ENCODE measurements around the gene GAS6.

Gene GAS6

GRCh38 chr13:113862931-113863523 is 849 bp downstream of the GAS6 start:
- no peak for DNase-seq
- Mint-ChIP-seq H3K4me1 (peaks cover 26% of the 10 kb centered on the region), H3K27me3 (peaks cover 57% of the 10 kb centered on the region), H3K27ac (peak overlapping the region in 1 of 2 donors; percentile 39), H3K9me3 (peaks cover 14 to 16% of the 10 kb centered on the region in 2 donors), H3K4me3 (peak overlapping the region; percentile 74 to 86)
- ATAC-seq = peak; percentile 45

- no peak overlapping the region for H3K27ac Mint-ChIP-seq
- DNase-seq = no peak
- peaks cover 22% of the 10 kb centered on the region for H3K4me1 Mint-ChIP-seq
- peaks cover 14 to 16% of the 10 kb centered on the region in 2 donors for H3K9me3 Mint-ChIP-seq
- H3K4me3 Mint-ChIP-seq = peak overlapping the region; percentile 66 to 86
- ATAC-seq = no peak
- peaks cover 53% of the 10 kb centered on the region for H3K27me3 Mint-ChIP-seq
Observed at GRCh38 chr13:113862191-113862930, 1.5 kb downstream of the GAS6 start.

GRCh38 chr13:113861433-113862030 is 2.3 kb downstream of the GAS6 start:
- peaks cover 22% of the 10 kb centered on the region for H3K4me1 Mint-ChIP-seq
- no peak overlapping the region for H3K27ac Mint-ChIP-seq
- H3K4me3 Mint-ChIP-seq = peak overlapping the region in 1 of 2 donors; percentile 21
- ATAC-seq = no peak
- H3K27me3 Mint-ChIP-seq = peaks cover 53% of the 10 kb centered on the region
- H3K9me3 Mint-ChIP-seq = peaks cover 14 to 16% of the 10 kb centered on the region in 2 donors
- DNase-seq = no peak

GRCh38 chr13:113860665-113861432 is 3.0 kb downstream of the GAS6 start:
- no peak for DNase-seq
- peaks cover 14 to 16% of the 10 kb centered on the region in 2 donors for H3K9me3 Mint-ChIP-seq
- no peak for ATAC-seq

GRCh38 chr13:113860051-113860664 is 3.7 kb downstream of the GAS6 start:
- H3K9me3 Mint-ChIP-seq = peaks cover 14 to 16% of the 10 kb centered on the region in 2 donors
- H3K27ac Mint-ChIP-seq = peak overlapping the region in 1 of 2 donors; percentile 4
- ATAC-seq (no peak), DNase-seq (no peak)
- peaks cover 22% of the 10 kb centered on the region for H3K4me1 Mint-ChIP-seq
- H3K4me3 Mint-ChIP-seq = no peak overlapping the region
- peaks cover 47% of the 10 kb centered on the region for H3K27me3 Mint-ChIP-seq

More at GRCh38 chr13:113860665-113861432, 3.0 kb downstream of the GAS6 start:
- peaks cover 53% of the 10 kb centered on the region for H3K27me3 Mint-ChIP-seq
- no peak overlapping the region for H3K4me3 Mint-ChIP-seq
- H3K4me1 Mint-ChIP-seq = peaks cover 22% of the 10 kb centered on the region
- peak overlapping the region in 1 of 2 donors; percentile 4 for H3K27ac Mint-ChIP-seq

GRCh38 chr13:113859311-113860050 is 4.4 kb downstream of the GAS6 start:
- Mint-ChIP-seq H3K4me1 (peaks cover 25% of the 10 kb centered on the region), H3K27me3 (peaks cover 45% of the 10 kb centered on the region), H3K27ac (no peak overlapping the region), H3K9me3 (peaks cover 14 to 16% of the 10 kb centered on the region in 2 donors), H3K4me3 (no peak overlapping the region)
- ATAC-seq (no peak), DNase-seq (no peak)

GRCh38 chr13:113857531-113858195 is 6.2 kb downstream of the GAS6 start:
- Mint-ChIP-seq H3K27ac (no peak overlapping the region), H3K9me3 (peaks cover 14 to 16% of the 10 kb centered on the region in 2 donors), H3K27me3 (peaks cover 39% of the 10 kb centered on the region), H3K4me1 (peaks cover 32% of the 10 kb centered on the region), H3K4me3 (no peak overlapping the region)
- ATAC-seq (no peak), DNase-seq (no peak)

GRCh38 chr13:113856716-113857065 is 7.2 kb downstream of the GAS6 start:
- Mint-ChIP-seq H3K9me3 (peaks cover 14 to 16% of the 10 kb centered on the region in 2 donors), H3K27me3 (peaks cover 29% of the 10 kb centered on the region), H3K4me1 (peaks cover 27% of the 10 kb centered on the region), H3K4me3 (no peak overlapping the region), H3K27ac (no peak overlapping the region)
- DNase-seq (no peak), ATAC-seq (no peak)

GRCh38 chr13:113855931-113856715 is 7.8 kb downstream of the GAS6 start:
- no peak overlapping the region for H3K27ac Mint-ChIP-seq
- H3K4me3 Mint-ChIP-seq = no peak overlapping the region
- DNase-seq (no peak), ATAC-seq (no peak)
- H3K9me3 Mint-ChIP-seq = peaks cover 14 to 16% of the 10 kb centered on the region in 2 donors
- peaks cover 24% of the 10 kb centered on the region for H3K27me3 Mint-ChIP-seq
- peaks cover 27% of the 10 kb centered on the region for H3K4me1 Mint-ChIP-seq

- peaks cover 22% of the 10 kb centered on the region for H3K27me3 Mint-ChIP-seq
Observed at GRCh38 chr13:113855012-113855921, 8.6 kb downstream of the GAS6 start.

GRCh38 chr13:113854238-113855011 is 9.5 kb downstream of the GAS6 start:
- Mint-ChIP-seq H3K9me3 (peaks cover 13% of the 10 kb centered on the region in 2 donors), H3K4me3 (peak overlapping the region in 1 of 2 donors; percentile 58), H3K27me3 (peaks cover 22% of the 10 kb centered on the region), H3K4me1 (peaks cover 27% of the 10 kb centered on the region), H3K27ac (peak overlapping the region in 1 of 2 donors; percentile 9)
- no peak for DNase-seq
- peak; percentile 52 for ATAC-seq

More at GRCh38 chr13:113855012-113855921, 8.6 kb downstream of the GAS6 start:
- peaks cover 27% of the 10 kb centered on the region for H3K4me1 Mint-ChIP-seq
- ATAC-seq = peak; percentile 29
- no peak overlapping the region for H3K27ac Mint-ChIP-seq
- no peak for DNase-seq
- H3K9me3 Mint-ChIP-seq = peaks cover 14 to 16% of the 10 kb centered on the region in 2 donors
- peak overlapping the region in 1 of 2 donors; percentile 58 for H3K4me3 Mint-ChIP-seq

Measured in stimulated activated naive CD8-positive, alpha-beta T cell treated with anti-CD3 and anti-CD28 coated beads, Interleukin-15, amount 100 ng/mL, for 72 hours (primary cell).